SU-DHL-6 (cell line): ENCODE measurements around the gene TMEM131.

Experiments used
- H2AFZ ChIP-seq: fragments of 200-600 bp; sonication (generic); 2 replicates; pipeline ENCODE4 v1.6.1; 2014; ENCODE audit warnings: low read depth, mild to moderate bottlenecking, moderate library complexity, mixed read lengths, antibody characterized with exemption, low read length; ENCODE audit not compliant: severe bottlenecking
- H3F3A ChIP-seq: fragments of 200-600 bp; shearing (Covaris generic); 2 replicates; pipeline ENCODE4 v1.6.0; 2016; ENCODE audit warnings: antibody characterized with exemption, mild to moderate bottlenecking; ENCODE audit not compliant: insufficient read depth
- H3K27ac ChIP-seq: fragments of 200-600 bp; sonication (generic); 2 replicates; pipeline ENCODE4 v1.5.1; 2016; ENCODE audit warnings: low read depth, mild to moderate bottlenecking, low read length, moderate library complexity, mixed read lengths
- H3K27me3 ChIP-seq: fragments of 200-600 bp; sonication (generic), shearing (Covaris generic); 2 replicates; pipeline ENCODE4 v1.6.0; 2014; ENCODE audit warnings: mild to moderate bottlenecking, low read length
- H3K36me3 ChIP-seq: fragments of 200-600 bp; sonication (generic); 2 replicates; pipeline ENCODE4 v1.6.1; 2014; ENCODE audit warnings: mild to moderate bottlenecking, low read length, mixed read lengths
- H3K4me2 ChIP-seq: fragments of 300-600, 200-600 bp; shearing (Covaris generic), sonication (generic); 2 replicates; pipeline ENCODE4 v1.6.0; 2014; ENCODE audit warnings: low read length, low read depth, mild to moderate bottlenecking; ENCODE audit not compliant: poor library complexity, severe bottlenecking
- H3K4me3 ChIP-seq: fragments of 200-600 bp; sonication (generic); 2 replicates; pipeline ENCODE4 v1.5.1; 2014; ENCODE audit warnings: antibody characterized with exemption, low read length, mild to moderate bottlenecking, mixed read lengths; ENCODE audit not compliant: insufficient read depth, poor library complexity, severe bottlenecking
- H3K79me2 ChIP-seq: fragments of 200-600 bp; sonication (generic); 2 replicates; pipeline ENCODE4 v1.6.1; 2014; ENCODE audit warnings: mild to moderate bottlenecking, low read length, moderate library complexity; ENCODE audit not compliant: insufficient read depth
- H3K9ac ChIP-seq: fragments of 200-600 bp; sonication (generic); 2 replicates; pipeline ENCODE4 v1.7.0; 2014; ENCODE audit warnings: mild to moderate bottlenecking, low read length
- H3K9me2 ChIP-seq: fragments of 200-600 bp; sonication (generic); replicated peaks from 2 replicates; pipeline ENCODE4 v1.6.1; 2014; ENCODE audit warnings: low read length; ENCODE audit not compliant: insufficient read depth
- H3K9me3 ChIP-seq: fragments of 200-600 bp; sonication (generic); 2 replicates; pipeline ENCODE4 v1.6.1; 2014; ENCODE audit warnings: low read length, mixed read lengths; ENCODE audit not compliant: insufficient read depth
- H4K20me1 ChIP-seq: fragments of 200-600 bp; sonication (generic); 2 replicates; pipeline ENCODE4 v1.6.1; 2014; ENCODE audit warnings: low read depth, mild to moderate bottlenecking, antibody characterized with exemption, low read length, moderate library complexity, mixed read lengths
- EZH2phosphoT487 ChIP-seq: fragments of 200-600 bp; sonication (generic), shearing (Covaris generic); conservative IDR thresholded peaks from 2 replicates; pipeline ENCODE4 v1.6.1; 2018; ENCODE audit warnings: mild to moderate bottlenecking, antibody characterized with exemption, low read length, moderate library complexity, mixed read lengths
- TF ChIP-seq, protein P1 (sequence below): fragments of 200-600 bp; sonication (generic); IDR thresholded peaks from one replicate; pipeline ENCODE4 v1.5.1; 2017; ENCODE audit warnings: antibody characterized with exemption, mild to moderate bottlenecking, low read length, moderate library complexity; ENCODE audit not compliant: insufficient read depth, poor library complexity, severe bottlenecking

TMEM131 gene

DNA sequence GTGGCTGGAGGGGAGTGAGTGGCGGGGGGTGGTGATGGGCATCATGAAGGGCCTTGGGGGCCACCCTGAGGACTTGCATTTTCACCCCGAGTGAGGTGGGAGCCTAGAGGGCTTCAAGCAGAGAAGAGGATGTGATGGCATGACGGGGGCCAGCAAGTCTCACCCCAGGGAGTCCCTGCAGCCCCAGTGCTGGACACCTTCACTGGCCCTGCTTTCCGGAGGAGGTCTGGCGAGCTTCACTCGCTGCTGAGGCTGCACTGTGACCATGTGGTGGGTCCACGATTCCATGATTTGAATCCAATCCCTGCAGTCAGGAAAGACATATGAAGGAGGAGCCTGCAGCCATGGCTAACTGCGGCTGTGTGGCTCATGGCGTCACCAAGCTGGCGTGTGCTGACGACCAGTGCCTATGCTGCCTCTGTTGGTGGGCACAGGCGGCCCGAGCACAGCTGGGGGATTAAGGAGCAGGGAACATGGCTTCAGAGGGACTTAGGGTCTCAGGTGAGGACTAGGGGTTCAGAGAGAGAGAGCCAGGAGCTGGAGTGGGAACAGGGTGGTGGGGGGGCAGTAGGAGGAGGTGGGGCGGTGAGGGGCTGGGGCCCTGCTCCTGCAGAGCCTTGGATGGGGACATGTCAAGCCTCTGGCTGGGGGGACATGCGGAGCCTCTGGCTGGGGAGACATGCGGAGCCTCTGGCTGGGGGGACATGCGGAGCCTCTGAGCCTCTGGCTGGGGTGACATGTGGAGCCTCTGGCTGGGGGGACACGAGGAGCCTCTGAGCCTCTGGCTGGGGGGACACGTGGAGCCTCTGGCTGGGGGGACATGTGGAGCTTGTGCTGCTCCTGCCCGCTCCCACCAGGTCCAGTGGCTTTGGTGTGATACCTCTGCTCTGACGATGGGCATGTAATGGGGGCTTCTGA, 278.8 kb downstream of the TMEM131 start:
- Histone ChIP-seq H3K36me3 (no peaks in the 10 kb centered on the region), H3K9me2 (no peaks in the 10 kb centered on the region), H3K9ac (no peak overlapping the region), H4K20me1 (no peaks in the 10 kb centered on the region), H2AFZ (no peak overlapping the region), H3K27ac (no peak overlapping the region), H3K27me3 (no peaks in the 10 kb centered on the region), H3F3A (no peaks in the 10 kb centered on the region), H3K4me2 (no peak overlapping the region), H3K4me3 (no peak overlapping the region), H3K9me3 (no peaks in the 10 kb centered on the region), H3K79me2 (no peaks in the 10 kb centered on the region)
- TF ChIP-seq, protein P1, sequence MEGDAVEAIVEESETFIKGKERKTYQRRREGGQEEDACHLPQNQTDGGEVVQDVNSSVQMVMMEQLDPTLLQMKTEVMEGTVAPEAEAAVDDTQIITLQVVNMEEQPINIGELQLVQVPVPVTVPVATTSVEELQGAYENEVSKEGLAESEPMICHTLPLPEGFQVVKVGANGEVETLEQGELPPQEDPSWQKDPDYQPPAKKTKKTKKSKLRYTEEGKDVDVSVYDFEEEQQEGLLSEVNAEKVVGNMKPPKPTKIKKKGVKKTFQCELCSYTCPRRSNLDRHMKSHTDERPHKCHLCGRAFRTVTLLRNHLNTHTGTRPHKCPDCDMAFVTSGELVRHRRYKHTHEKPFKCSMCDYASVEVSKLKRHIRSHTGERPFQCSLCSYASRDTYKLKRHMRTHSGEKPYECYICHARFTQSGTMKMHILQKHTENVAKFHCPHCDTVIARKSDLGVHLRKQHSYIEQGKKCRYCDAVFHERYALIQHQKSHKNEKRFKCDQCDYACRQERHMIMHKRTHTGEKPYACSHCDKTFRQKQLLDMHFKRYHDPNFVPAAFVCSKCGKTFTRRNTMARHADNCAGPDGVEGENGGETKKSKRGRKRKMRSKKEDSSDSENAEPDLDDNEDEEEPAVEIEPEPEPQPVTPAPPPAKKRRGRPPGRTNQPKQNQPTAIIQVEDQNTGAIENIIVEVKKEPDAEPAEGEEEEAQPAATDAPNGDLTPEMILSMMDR, result no peak
- TF ChIP-seq EZH2phosphoT487, result no peak

DNA sequence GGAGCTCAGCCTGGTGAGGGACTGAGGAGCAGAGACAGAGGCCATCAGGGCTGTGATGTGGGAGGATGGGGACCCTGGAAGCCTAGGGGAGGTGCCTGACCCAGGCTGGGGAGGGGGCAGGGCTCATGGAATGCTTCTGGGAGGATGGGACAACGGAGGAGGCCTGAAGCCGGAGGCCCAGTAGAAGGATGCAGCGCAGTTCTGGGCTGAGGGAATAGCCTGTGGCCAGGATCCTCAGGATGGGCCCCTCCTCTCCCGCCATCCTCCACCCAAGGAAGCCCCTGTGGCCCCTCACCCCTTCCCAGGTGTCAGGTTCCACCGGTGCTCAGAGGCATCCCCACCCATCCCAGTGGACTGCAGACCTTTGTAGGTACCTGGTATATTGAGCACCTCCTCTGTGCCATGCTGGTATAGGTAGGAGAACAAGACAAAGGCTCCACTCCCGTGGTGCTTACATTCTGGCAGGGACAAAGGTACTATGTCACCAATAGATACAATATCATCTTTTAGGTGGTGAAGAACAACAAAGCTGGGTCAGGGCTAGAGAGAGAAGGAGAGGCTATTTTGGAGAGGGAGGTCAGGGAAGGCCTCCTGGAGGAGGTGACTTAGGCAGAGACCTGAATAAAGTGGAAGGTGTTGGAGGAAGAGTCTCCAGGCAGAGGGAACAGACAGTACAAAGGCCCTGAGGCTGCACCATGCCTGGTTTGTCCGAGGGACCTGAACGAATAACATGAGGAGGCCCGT, 279.6 kb downstream of the TMEM131 start:
- H3K27me3 ChIP-seq, result no peaks in the 10 kb centered on the region
- H3K9me3 ChIP-seq, result no peaks in the 10 kb centered on the region
- no peaks in the 10 kb centered on the region for H3K79me2 ChIP-seq
- no peak overlapping the region for H3K4me2 ChIP-seq
- H2AFZ ChIP-seq, result no peak overlapping the region
- H3K9me2 ChIP-seq, result no peaks in the 10 kb centered on the region
- no peaks in the 10 kb centered on the region for H3K36me3 ChIP-seq
- no peak for TF ChIP-seq EZH2phosphoT487
- TF ChIP-seq, protein P1, result no peak
- no peak overlapping the region for H3K9ac ChIP-seq
- H3K27ac ChIP-seq, result no peak overlapping the region
- no peaks in the 10 kb centered on the region for H4K20me1 ChIP-seq
- H3F3A ChIP-seq, result no peaks in the 10 kb centered on the region
- H3K4me3 ChIP-seq, result no peak overlapping the region

DNA sequence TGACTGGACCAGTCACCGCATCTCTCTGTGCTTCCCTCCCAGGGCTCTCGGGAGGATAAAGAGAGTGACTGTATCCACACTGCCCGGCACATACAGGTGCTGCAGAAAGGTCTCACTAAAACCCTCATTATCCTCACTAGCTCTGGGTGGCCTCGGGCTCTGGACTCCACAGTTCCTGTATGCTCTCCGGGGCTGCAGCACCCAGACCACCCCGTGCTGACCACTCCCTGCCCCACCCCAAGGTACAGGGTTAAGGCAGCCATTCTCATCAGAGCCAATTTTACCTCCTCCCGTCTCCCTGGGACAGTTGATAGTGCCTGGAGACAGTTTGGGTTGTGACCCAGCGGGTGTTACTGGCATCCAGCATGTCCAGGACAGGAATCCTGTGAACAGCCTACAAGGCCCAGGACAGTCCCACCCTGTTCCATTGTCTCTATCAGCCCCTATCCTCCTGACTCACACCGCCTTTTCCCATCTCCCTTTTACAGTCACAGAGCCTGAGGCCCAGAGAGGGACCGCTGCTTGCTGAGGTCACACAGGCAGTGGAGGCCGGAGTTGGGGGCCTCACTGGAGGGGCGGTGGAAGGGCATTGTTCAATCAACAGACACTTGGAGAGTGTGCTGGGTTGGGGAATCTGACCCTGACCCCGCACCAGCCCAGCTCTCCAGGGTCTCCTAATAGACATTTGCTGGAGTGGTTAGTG, 280.6 kb downstream of the TMEM131 start:
- H4K20me1 ChIP-seq, result no peaks in the 10 kb centered on the region
- H3K9me2 ChIP-seq, result no peaks in the 10 kb centered on the region
- H2AFZ ChIP-seq, result no peak overlapping the region
- no peak overlapping the region for H3K27ac ChIP-seq
- H3F3A ChIP-seq, result no peaks in the 10 kb centered on the region
- no peaks in the 10 kb centered on the region for H3K79me2 ChIP-seq
- no peaks in the 10 kb centered on the region for H3K9me3 ChIP-seq
- no peak overlapping the region for H3K9ac ChIP-seq
- H3K4me2 ChIP-seq, result no peak overlapping the region
- H3K36me3 ChIP-seq, result no peaks in the 10 kb centered on the region
- no peaks in the 10 kb centered on the region for H3K27me3 ChIP-seq
- no peak overlapping the region for H3K4me3 ChIP-seq
- TF ChIP-seq, protein P1, result no peak
- TF ChIP-seq EZH2phosphoT487, result no peak
